ENCODE measurements around the gene CEP57L1.
"Not testable (repeated sequence)": the region's sequence is repeated elsewhere in the genome, so short reads cannot be mapped to it uniquely, and the experiment has no call there.

Gene CEP57L1

GRCh38 chr6:109188115-109188411, 92.8 kb downstream of the CEP57L1 start:
- in situ Hi-C loops (cut with MboI; ENCODE audit: low sequenced_read_pairs, unreplicated experiment), result loop anchor here (10.0 kb wide), 1 partner anchor 197 kb away; the partner anchor contains the start of gene CD164
- no peak for DNase-seq (ENCODE audit: low spot score)
- TF ChIP-seq CTCF (IDR thresholded peaks at IDR 0.05; ENCODE audit: borderline replicate concordance, control extremely low read depth, extremely low read depth, insufficient read depth, missing control alignments), result no peak

- in situ Hi-C loops (cut with MboI; ENCODE audit: low sequenced_read_pairs, unreplicated experiment); DNase-seq (ENCODE audit: low spot score): not testable (repeated sequence)
Measured at GRCh38 chr6:109191368-109191767, 96.1 kb downstream of the CEP57L1 start.

- in situ Hi-C loops (cut with MboI; ENCODE audit: low sequenced_read_pairs, unreplicated experiment), result no loop called here
- no peak for DNase-seq (ENCODE audit: low spot score)
Measured at GRCh38 chr6:109192865-109193264, 97.6 kb downstream of the CEP57L1 start.

GRCh38 chr6:109194880-109195279, 99.6 kb downstream of the CEP57L1 start:
- no peak for TF ChIP-seq CTCF (IDR thresholded peaks at IDR 0.05; ENCODE audit: borderline replicate concordance, control extremely low read depth, extremely low read depth, insufficient read depth, missing control alignments)
- no peak for DNase-seq (ENCODE audit: low spot score)
- in situ Hi-C loops (cut with MboI; ENCODE audit: low sequenced_read_pairs, unreplicated experiment), result no loop called here

More at GRCh38 chr6:109192865-109193264, 97.6 kb downstream of the CEP57L1 start:
- TF ChIP-seq CTCF (IDR thresholded peaks at IDR 0.05; ENCODE audit: borderline replicate concordance, control extremely low read depth, extremely low read depth, insufficient read depth, missing control alignments), result no peak

GRCh38 chr6:109197061-109197460, 101.8 kb downstream of the CEP57L1 start:
- no peak for DNase-seq (ENCODE audit: low spot score)
- no peak for TF ChIP-seq CTCF (IDR thresholded peaks at IDR 0.05; ENCODE audit: borderline replicate concordance, control extremely low read depth, extremely low read depth, insufficient read depth, missing control alignments)
- in situ Hi-C loops (cut with MboI; ENCODE audit: low sequenced_read_pairs, unreplicated experiment), result no loop called here

GRCh38 chr6:109202409-109203264, 107.3 kb downstream of the CEP57L1 start:
- no peak for TF ChIP-seq CTCF (IDR thresholded peaks at IDR 0.05; ENCODE audit: borderline replicate concordance, control extremely low read depth, extremely low read depth, insufficient read depth, missing control alignments)
- in situ Hi-C loops (cut with MboI; ENCODE audit: low sequenced_read_pairs, unreplicated experiment), result no loop called here
- no peak for DNase-seq (ENCODE audit: low spot score)

GRCh38 chr6:109204511-109204910, 109.2 kb downstream of the CEP57L1 start:
- no peak for DNase-seq (ENCODE audit: low spot score)
- in situ Hi-C loops (cut with MboI; ENCODE audit: low sequenced_read_pairs, unreplicated experiment), result no loop called here
- TF ChIP-seq CTCF (IDR thresholded peaks at IDR 0.05; ENCODE audit: borderline replicate concordance, control extremely low read depth, extremely low read depth, insufficient read depth, missing control alignments), result no peak
